Mesenteric fat pad (tissue), 1 donor: ENCODE data around the gene ADAM20. TPM values are rescaled to one million over a fixed set of nuclear protein-coding genes. Genes with fewer than 3 reads are reported as not detected.
"Not testable (repeated sequence)": the region's sequence is repeated elsewhere in the genome, so short reads cannot be mapped to it uniquely, and the experiment has no call there.

ENCODE experiments used
- DNase-seq: peaks from one replicate; pipeline ENCODE4 v3.0.0-alpha.2; 2020; ENCODE audit warnings: low spot score
- long read RNA-seq: library from polyadenylated mRNA; unstranded; transcript quantifications from one replicate; pipeline ENCODE4 v2.0.0, GENCODE V29; 2020
- total RNA-seq: library from RNA; stranded (reverse); fragmentation: NEBNext Ultra II Directional; extraction: Animal tissue kit (Norgen Biotek cat#: 25700); gene quantifications from one replicate; pipeline ENCODE4 v1.2.1, GENCODE V29; 2021
- donor health status: DM: yes; HTN: yes; CAD: no.

Gene ADAM20
- 1.1 TPM for total RNA-seq
- long read RNA-seq, result 0 reads

GRCh38 chr14:70534904-70535303, at the start of gene ADAM20:
TSS of gene ADAM20 (minus strand) at chr14:70535004. CDS start at chr14:70524757, 10,247 bp downstream.
- DNase-seq, result no peak

- DNase-seq, result no peak
These were observed 42.1 kb upstream of the ADAM20 start for GRCh38 chr14:70576891-70577290.

- DNase-seq, result no peak
These were observed 38.2 kb upstream of the ADAM20 start for GRCh38 chr14:70573050-70573449.

GRCh38 chr14:70571139-70571538, 36.3 kb upstream of the ADAM20 start:
- DNase-seq, result no peak

- DNase-seq, result no peak
These were observed 33.0 kb upstream of the ADAM20 start for GRCh38 chr14:70567791-70568190.

- DNase-seq, result no peak
These were observed 29.1 kb upstream of the ADAM20 start for GRCh38 chr14:70563869-70564268.

GRCh38 chr14:70563417-70563816, 28.6 kb upstream of the ADAM20 start:
- no peak for DNase-seq

GRCh38 chr14:70558356-70558755, 23.6 kb upstream of the ADAM20 start:
- DNase-seq, result no peak

GRCh38 chr14:70555890-70556289, 21.1 kb upstream of the ADAM20 start:
- DNase-seq, result no peak

GRCh38 chr14:70538087-70538486, 3.3 kb upstream of the ADAM20 start:
- no peak for DNase-seq

- no peak for DNase-seq
These were observed 2.0 kb upstream of the ADAM20 start for GRCh38 chr14:70536830-70537229.

- DNase-seq, result no peak
These were observed 4.4 kb downstream of the ADAM20 start for GRCh38 chr14:70530417-70530816.

GRCh38 chr14:70527501-70528105, 7.2 kb downstream of the ADAM20 start:
- no peak for DNase-seq

- DNase-seq, result no peak
These were observed 9.1 kb downstream of the ADAM20 start for GRCh38 chr14:70525691-70526090.

- DNase-seq, result no peak
These were observed 19.0 kb downstream of the ADAM20 start for GRCh38 chr14:70515811-70516210.

GRCh38 chr14:70514168-70515069, 20.4 kb downstream of the ADAM20 start:
- DNase-seq, result no peak

GRCh38 chr14:70498191-70498590, 36.6 kb downstream of the ADAM20 start:
- no peak for DNase-seq

GRCh38 chr14:70489579-70490200, 45.1 kb downstream of the ADAM20 start:
- no peak for DNase-seq

GRCh38 chr14:70477356-70478105, 57.3 kb downstream of the ADAM20 start:
- DNase-seq, result not testable (repeated sequence)

- DNase-seq, result not testable (repeated sequence)
These were observed 59.3 kb downstream of the ADAM20 start for GRCh38 chr14:70475459-70475858.

- no peak for DNase-seq
These were observed 61.0 kb downstream of the ADAM20 start for GRCh38 chr14:70473825-70474224.
